Measurements from ENCODE around the gene SYNGR4.

GRCh38 chr19:48321372-48321621 is 42.9 kb upstream of the SYNGR4 start:
- no peak for TF ChIP-seq GATA2 (IDR thresholded peaks at IDR 0.05; ENCODE audit: low read depth, low read length)
- TF ChIP-seq GATA3 (IDR thresholded peaks at IDR 0.05; ENCODE audit: low read depth, low read length): no peak

All from SH-SY5Y (cell line).